Activated T-cell treated with anti-CD3 and anti-CD28 coated beads for 4 hours (primary cell): Measurements from ENCODE around the gene UGT2B7.
"Not testable (repeated sequence)": the region's sequence is repeated elsewhere in the genome, so short reads cannot be mapped to it uniquely, and the experiment has no call there.

Experiments
- DNase-seq: peaks from one replicate; pipeline ENCODE4 v3.0.0-alpha.2; 2020

Gene UGT2B7

DNA sequence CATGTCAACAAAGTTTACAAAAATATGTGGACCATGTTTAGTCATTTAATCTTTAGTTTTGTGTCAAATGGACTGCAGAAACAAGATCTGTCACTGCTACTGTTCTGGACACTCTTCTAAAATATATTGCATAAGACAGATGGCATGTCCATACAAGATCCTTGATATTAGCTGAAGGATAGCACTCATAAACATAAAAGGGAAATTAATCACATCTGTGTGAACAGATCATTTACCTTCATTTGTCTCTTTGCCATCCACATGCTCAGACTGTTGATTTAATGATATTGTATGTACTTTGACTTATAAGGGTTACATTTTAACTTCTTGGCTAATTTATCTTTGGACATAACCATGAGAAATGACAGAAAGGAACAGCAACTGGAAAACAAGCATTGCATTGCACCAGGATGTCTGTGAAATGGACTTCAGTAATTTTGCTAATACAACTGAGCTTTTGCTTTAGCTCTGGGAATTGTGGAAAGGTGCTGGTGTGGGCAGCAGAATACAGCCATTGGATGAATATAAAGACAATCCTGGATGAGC is at the start of gene UGT2B7:
Gene UGT2B7 (plus strand): TSS at position 364 of the 546 bp plus-strand sequence. CDS start 47 bp downstream, at position 411.
- no peak for DNase-seq

GRCh38 chr4:69049860-69050259 is 46.4 kb upstream of the UGT2B7 start:
- no peak for DNase-seq

- DNase-seq, result not testable (repeated sequence)
Observed at GRCh38 chr4:69050853-69051575, 45.3 kb upstream of the UGT2B7 start.

GRCh38 chr4:69051576-69051943 is 44.7 kb upstream of the UGT2B7 start:
- no peak for DNase-seq

GRCh38 chr4:69053309-69053885 is 42.9 kb upstream of the UGT2B7 start:
- DNase-seq, result not testable (repeated sequence)

DNA sequence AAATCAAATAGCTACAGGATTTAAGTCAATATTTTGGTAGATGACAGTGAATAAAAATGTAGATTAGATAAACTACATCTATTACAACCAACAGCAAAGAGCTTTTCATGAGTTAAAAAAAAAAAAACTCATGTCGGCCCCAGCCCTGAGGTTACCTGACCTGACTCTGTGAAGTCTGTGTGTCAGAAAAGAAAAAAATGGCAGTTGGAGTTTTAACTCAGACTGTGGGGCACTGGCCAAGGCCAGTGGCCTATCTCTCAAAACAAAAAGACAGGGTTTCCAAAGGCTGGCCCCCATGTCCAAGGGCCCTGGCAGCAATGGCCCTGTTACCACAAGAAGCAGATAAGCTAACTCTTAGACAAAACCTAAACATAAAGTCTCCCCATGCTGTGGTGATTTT is 42.2 kb upstream of the UGT2B7 start:
- not testable (repeated sequence) for DNase-seq

GRCh38 chr4:69054578-69055200 is 41.6 kb upstream of the UGT2B7 start:
- no peak for DNase-seq

DNA sequence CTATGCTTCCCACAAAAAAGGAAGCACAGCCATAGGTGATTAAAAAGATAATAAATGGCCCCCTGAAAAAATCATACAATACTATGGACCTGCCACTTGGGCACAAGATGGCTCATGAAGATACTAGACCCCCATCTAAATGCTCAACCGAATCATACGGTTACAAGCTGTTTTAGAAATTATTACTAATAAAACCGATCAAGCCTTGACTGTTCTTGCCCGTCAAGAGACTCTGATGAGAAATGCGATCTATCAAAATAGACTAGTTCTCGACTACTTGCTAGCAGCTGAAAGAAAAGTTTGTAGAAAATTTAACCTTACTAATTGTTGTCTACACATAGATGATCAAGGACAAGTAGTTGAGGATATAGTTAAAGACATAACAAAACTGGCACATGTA is 40.1 kb upstream of the UGT2B7 start:
- DNase-seq, result no peak

DNA sequence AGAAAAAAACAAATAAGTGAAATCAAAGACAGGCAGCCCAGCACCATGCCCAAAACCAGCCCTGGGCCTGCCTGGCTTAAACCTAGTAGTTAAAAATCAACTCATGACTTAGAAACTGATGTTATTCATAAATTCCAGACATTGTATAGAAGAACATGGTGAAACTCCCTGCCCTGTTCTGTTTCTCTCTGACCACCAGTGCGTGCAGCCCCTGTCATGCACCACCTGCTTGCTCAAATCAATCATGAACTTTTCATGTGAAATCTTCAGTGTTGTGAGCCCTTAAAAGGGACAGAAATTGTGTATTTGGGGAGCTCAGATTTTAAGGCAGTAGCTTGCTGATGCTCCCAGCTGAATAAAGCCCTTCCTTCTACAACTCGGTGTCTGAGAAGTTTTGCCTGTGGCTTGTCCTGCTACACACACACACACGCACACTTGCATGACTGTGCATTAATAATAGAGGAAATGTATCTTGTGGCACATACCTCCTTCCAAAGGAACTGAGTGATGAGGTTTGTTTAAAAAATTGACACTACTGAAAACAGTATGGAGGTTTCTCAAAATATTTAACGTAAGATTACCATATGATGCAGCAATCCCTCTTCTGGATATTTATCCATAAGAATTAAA is 39.2 kb upstream of the UGT2B7 start:
- DNase-seq, result no peak

DNA sequence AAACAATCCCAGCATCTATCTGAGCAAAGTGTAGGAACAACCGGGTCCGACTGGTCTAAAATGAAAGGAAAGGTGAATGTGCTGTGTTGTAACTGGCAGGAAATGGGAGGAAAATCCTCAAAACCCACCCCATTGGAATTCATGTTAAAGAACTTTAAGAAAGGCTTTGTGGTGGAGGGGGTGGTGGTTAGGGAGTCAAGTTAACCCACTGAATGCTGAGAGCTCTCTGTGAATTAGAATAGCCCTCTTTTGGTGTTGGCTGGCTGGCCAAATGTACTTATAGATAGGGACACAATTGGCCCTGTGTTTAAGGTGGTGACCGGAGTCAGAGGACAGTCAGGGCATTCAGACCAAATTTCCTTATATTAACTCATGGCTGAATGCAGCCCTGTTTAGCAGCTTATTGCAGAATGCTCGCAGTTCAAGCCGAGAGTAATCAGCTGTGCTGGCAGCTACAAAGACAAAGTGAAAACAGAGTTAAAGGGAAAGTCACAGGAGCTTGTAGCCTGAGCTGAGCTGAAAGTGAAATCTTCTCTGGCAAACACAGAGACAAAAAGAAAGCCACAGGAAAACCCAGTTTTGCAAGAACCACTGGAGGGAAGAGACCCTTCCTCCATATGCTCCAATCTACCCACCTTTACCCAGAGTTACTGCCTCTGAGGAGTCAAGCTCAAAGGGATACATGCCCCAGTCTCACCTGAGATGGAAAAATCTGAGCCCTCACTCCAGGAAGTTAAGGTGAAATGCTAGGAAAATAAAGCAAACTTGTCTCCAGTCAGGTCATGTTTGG is 38.5 kb upstream of the UGT2B7 start:
- no peak for DNase-seq

DNA sequence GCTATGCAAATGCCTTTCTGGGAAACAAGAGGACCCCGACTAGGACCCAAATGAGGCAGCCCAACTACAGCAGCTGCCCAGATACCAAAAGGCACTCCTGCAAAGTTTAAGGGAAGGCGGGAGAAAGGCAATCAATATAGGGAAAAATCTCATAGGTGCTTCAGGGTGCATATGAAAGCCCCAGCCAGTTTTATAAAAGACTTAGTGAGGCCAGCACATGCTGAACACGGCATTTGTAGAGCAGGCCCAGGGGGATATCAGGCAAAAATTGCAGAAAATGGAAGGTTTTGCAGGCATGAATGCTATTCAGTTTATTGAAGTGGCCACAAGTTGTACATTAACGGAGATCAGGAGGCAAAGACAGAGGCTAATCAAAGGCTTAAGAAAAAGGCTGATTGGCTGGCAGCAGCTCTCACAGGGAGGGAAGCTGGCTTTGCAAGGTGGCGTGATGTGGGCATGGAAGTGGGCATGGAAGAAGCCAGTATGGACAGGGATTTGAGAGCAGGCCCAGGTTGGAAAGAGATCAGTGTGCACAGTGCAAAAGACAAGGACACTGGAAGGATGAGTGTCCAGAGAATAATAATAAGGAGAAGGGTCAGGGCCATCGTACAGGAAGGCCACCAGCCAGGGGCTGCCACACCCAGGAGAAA is 37.7 kb upstream of the UGT2B7 start:
- no peak for DNase-seq

DNA sequence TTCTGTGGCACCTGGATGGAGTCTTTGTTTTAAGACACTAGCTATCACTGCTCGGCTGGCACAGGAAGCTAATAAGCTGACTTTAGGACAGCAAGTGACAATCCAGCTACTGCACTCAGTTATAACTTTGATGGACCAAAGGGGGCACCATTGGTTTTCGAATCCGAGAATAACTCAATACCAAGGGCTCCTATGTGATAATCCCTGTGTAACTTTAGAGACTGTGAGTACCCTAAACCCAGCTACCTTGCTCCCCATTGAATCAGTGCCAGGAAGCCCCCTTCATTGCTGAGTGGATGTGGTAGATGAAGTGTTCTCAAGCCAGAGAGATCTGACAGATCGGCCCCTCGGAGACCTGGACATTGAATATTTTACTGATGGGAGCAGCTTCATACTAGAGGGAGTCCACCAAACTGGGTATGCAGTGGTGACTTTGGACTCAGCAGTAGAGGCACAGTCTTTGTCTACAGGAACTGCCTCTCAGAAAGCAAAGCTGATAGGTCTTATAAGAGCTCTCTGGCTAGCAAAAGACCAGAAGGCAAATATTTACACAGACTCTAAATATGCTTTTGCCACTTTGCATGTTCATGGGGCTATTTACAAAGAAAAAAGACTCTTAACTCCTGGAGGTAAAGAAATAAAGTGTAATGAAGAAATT is 35.5 kb upstream of the UGT2B7 start:
- no peak for DNase-seq

DNA sequence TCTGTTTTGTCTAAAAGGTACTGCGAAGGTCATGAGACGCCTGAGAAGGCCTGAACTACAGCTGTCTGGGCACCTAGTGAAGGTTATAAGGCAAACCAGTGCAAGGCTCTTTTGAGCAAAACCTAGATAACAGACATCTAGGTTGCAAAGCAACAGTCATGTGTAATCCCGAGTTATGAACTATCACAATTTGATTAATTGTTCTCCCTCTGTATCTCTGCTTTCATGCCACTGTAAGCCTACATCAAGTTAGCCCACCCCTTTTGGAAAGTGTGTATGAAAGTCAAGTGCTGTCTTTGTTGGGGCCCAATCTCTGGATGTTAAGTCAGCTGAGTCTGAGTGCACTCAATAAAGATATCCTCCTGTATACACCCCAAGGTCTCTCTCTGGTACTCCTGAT is 31.9 kb upstream of the UGT2B7 start:
- no peak for DNase-seq

DNA sequence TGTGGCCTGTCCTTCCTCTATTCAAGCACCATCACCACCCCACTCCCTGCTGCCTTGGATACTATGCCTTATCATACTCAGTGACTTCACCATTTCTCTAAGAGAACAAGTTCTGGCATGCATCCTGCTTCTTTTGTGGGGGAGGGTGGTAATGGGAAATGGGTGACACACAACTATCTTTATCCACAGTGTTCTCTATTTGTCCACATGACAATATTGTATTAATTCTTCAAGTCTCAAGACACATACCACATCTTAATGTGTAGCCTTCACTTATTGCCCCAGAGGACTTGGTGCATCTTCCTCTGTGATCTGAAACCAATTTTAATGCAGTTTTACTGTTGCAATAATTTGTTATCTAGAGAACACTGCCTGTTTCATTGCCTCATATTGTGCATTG is 29.3 kb upstream of the UGT2B7 start:
- DNase-seq, result no peak

GRCh38 chr4:69069085-69069484 is 27.2 kb upstream of the UGT2B7 start:
- no peak for DNase-seq

DNA sequence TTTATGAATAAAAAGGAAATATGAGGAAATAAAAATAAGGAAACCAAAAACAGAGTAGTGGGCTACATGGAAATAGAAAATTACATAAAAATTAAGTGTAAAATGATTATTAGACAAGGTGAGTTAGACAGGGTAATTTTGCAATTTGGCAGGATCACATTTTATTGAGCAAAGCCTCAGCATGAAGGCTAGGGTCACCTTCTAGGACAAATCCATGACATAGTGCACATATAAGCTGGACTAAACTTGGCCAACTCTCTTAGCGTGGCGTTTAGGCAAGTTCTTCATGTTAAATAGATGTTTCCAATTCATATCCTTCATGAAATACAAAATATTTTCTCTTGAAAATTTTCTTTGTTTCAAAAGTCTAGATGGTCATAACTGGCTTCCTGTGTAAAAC is 25.7 kb upstream of the UGT2B7 start:
- DNase-seq, result no peak

GRCh38 chr4:69071286-69071685 is 25.0 kb upstream of the UGT2B7 start:
- no peak for DNase-seq

DNA sequence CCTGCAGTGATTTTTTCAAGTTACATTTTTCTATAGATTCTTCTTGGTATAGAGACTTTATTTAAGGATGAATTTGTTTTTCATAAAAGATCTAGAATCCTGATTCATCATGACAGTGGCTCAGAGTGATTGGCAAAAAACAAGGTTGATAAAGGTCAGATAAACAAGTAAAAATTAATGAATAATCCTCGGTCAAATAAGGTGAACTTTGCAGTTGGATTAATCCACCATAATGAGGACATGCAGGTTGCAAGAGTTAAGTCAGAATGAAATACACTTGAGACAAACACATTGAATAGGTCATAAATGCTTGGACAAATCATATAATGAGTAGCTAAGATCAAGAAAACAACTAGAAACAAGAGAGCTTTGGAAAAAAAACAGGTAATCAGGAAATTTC is 22.9 kb upstream of the UGT2B7 start:
- DNase-seq, result no peak

- DNase-seq, result no peak
Observed at GRCh38 chr4:69075061-69075792, 21.0 kb upstream of the UGT2B7 start.

GRCh38 chr4:69078852-69079251 is 17.4 kb upstream of the UGT2B7 start:
- no peak for DNase-seq

DNA sequence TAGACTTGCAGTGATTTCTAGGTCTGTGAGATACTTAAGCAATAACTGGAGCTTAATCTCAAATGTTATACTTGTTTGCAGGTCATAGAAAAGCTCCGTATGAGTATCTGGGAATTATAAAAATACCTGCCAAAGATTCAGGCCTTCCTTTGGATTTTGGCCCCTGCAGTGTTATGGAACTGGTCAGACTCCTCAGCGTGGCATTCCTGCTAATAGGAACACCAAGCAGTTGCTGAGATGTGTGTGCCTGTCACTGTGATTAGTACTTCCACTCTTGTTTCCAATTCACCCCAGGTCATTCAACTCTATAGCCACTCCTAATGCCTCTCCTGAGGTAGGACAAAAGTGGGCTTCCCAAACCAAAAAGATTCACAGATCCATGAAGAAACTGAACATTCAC is 7.8 kb upstream of the UGT2B7 start:
- no peak for DNase-seq
